Spinal cord (tissue), 10 donors: ENCODE measurements around the gene LRP5. TPM values are rescaled to one million over a fixed set of nuclear protein-coding genes. Genes with fewer than 3 reads are reported as not detected.

Source experiments
- DNase-seq, 6 donors: peaks; one replicate each; pipeline versions ENCODE4 v3.0.0 to v3.0.0-alpha.2; 2013 to 2015; ENCODE audit warnings: low spot score in 6 of 6, low read depth in 4 of 6
- H3K27ac ChIP-seq: one replicate; pipeline ENCODE4 v1.5.1; 2013; ENCODE audit warnings: low read depth, low read length, control low read depth
- H3K27me3 ChIP-seq: one replicate; pipeline ENCODE4 v1.6.1; 2013; ENCODE audit warnings: low read length; ENCODE audit not compliant: control insufficient read depth, insufficient read depth
- H3K36me3 ChIP-seq: one replicate; pipeline ENCODE4 v1.6.1; 2013; ENCODE audit warnings: low read length; ENCODE audit not compliant: control insufficient read depth, insufficient read depth
- H3K4me1 ChIP-seq: one replicate; pipeline ENCODE4 v1.6.1; 2013; ENCODE audit warnings: low read length; ENCODE audit not compliant: control insufficient read depth, insufficient read depth
- H3K4me3 ChIP-seq: one replicate; pipeline ENCODE4 v1.5.1; 2013; ENCODE audit warnings: low read depth, low read length, control low read depth
- H3K9me3 ChIP-seq: one replicate; pipeline ENCODE4 v1.6.1; 2013; ENCODE audit warnings: low read length; ENCODE audit not compliant: control insufficient read depth, insufficient read depth
- WGBS: methylation state at CpG from one replicate; pipeline ENCODE4 v1.1.5; 2013; ENCODE audit warnings: missing lambda C conversion rate; ENCODE audit not compliant: insufficient coverage; 5-methylcytosine and 5-hydroxymethylcytosine counted together
- polyA plus RNA-seq, 2 donors: library from polyadenylated mRNA; unstranded; fragments of 120-200 nt; gene quantifications; one replicate each; pipeline ENCODE4 v1.2.1, GENCODE V29; 2013; ENCODE audit not compliant: insufficient read length in 2 of 2
- total RNA-seq, 2 donors: library from RNA; depleted of rRNA in 1 of 2; stranded (reverse); fragments of 120-200 nt in 1 of 2; fragments of >200 nt in 1 of 2; gene quantifications; one replicate each; pipeline versions ENCODE4 v1.2.3 to v1.2.4, GENCODE V29; 2013 to 2014
- donor health status: healthy.

The LRP5 gene
- total and polyA plus RNA-seq, 4 donors: 12.8 to 32.4 (median 25.7) TPM

DNA sequence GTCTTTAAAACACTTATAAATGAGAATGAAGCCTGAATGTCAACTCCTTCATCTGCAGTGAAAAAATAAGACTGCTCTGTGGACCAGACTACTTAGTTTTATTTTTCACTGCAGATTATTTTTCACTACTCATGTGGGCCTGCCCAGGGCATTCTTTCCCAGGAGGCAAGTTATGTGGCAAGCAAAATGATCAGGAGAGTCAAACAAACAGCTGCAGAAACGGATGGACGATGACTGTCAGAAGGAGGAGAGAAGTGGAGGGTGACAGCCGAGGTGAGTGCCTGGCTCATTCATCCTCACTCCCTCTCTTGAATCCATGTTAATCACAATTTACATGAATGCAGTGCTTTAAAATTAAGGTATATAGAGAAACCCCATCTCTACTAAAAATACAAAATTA, 5.8 kb upstream of the LRP5 start:
- Histone ChIP-seq H3K27ac (no peak overlapping the region), H3K4me3 (no peak overlapping the region), H3K9me3 (no peaks in the 10 kb centered on the region), H3K4me1 (peaks cover 7% of the 10 kb centered on the region), H3K27me3 (no peaks in the 10 kb centered on the region), H3K36me3 (no peaks in the 10 kb centered on the region)
- no CpG with 5 or more reads among the region's 3 CpGs for WGBS
- no peak for DNase-seq

DNA sequence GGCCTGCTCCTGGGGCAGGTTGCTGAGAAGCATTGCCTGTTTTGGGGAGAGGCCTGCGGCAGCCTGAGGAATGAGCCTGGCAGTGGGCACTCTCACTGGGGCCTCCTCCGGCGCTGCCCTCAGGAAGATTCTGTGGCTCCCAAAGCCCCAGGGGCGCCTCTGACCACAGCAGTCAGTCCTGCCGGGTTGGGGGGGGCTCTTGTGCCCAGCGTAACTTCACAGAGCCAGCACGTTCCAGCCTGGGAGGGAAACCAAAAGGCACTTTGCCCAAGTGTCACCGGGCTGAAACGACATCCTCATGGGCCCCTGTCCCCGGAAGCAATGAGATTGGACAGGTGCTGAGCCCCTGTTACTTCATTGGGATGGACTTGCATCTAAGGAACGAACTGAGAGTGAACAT, 4.3 kb upstream of the LRP5 start:
- H3K9me3 ChIP-seq: no peaks in the 10 kb centered on the region
- no peaks in the 10 kb centered on the region for H3K36me3 ChIP-seq
- no peaks in the 10 kb centered on the region for H3K27me3 ChIP-seq
- DNase-seq: no peak
- H3K4me1 ChIP-seq: peaks cover 13% of the 10 kb centered on the region
- WGBS: 79% methylated on average over 11 of the region's 11 CpGs
- H3K27ac ChIP-seq: no peak overlapping the region
- no peak overlapping the region for H3K4me3 ChIP-seq

DNA sequence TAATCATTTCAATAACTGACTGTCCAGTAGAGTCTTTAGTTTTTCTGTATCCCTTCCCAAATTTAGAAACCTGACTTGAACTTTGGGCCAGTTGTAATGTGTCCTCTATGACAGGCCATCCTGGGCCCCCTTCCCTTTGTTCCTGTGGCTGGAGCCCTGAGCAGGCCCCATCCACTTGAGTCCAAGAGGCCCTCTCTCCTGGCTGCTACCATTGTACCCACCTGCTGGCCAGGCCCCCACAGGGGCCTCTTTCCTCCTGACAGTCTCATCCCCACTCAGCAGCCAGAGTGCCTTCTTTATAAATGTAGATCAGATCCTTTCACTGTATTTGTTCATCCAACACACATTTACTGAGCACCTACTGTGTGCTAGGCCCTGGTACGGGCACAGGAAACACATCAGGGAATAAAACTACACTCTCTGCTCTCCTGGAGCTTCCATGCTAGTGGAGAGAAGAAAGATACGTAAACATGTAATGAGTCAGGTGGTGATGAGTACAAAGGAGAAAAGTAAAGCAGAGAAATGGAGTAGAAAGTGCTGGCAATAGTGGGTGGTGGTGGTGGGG, 2.7 kb upstream of the LRP5 start:
- no CpG with 5 or more reads among the region's 2 CpGs for WGBS
- Histone ChIP-seq H3K27me3 (no peaks in the 10 kb centered on the region), H3K4me3 (no peak overlapping the region), H3K4me1 (peaks cover 28% of the 10 kb centered on the region), H3K36me3 (no peaks in the 10 kb centered on the region), H3K9me3 (no peaks in the 10 kb centered on the region), H3K27ac (no peak overlapping the region)
- no peak for DNase-seq

DNA sequence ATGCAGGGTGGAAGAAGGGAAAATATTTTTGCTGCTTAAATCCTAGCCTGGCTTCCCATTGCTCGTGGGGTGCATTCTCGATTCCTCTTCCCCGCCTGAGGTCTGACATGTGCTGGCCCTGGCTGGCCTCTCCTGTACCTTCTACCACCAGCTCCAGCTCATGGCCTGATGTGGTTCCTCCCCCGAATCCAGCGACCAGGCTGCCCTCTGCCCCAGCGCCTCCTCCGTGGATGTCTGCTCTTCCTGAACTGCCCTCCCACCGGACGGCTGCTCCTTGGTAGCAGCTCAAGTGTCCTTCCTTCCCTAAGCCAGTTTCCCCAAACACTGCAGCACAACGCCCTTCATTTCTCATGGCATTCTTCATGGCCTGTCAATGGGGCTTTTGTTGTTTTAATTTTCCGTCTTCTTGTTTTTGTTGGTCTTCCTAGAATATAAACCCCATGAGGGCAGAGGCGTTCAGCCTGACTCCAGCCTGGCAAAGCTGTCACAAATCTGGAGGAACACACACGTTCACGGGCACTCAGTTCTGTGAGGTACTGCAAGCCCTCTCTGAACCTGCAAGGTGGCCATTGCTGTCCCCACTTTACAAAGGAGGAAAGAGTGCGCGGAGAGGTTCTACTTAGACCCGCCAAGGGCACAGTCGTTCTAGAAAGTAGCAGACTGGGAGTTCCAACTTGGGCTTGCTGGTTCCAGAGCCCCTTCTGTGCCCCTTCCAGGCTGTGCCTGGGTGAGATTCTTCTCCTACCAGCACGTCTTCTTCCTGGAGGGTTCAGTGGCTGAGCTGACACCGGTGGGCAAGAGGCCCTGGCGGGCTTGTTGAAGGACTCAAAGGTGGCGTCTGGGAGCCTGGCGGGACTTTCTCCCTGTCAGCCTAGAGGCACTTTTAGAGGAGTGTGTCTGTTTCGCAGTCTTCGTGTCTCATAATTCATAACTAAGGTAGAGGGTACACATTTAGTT, 953 bp upstream of the LRP5 start:
- Histone ChIP-seq H3K27me3 (no peaks in the 10 kb centered on the region), H3K9me3 (no peaks in the 10 kb centered on the region), H3K27ac (no peak overlapping the region), H3K4me3 (no peak overlapping the region), H3K4me1 (peaks cover 39% of the 10 kb centered on the region), H3K36me3 (no peaks in the 10 kb centered on the region)
- WGBS: 78% methylated on average over 16 of the region's 25 CpGs
- DNase-seq: peak in 1 of 6 donors; percentile 10

DNA sequence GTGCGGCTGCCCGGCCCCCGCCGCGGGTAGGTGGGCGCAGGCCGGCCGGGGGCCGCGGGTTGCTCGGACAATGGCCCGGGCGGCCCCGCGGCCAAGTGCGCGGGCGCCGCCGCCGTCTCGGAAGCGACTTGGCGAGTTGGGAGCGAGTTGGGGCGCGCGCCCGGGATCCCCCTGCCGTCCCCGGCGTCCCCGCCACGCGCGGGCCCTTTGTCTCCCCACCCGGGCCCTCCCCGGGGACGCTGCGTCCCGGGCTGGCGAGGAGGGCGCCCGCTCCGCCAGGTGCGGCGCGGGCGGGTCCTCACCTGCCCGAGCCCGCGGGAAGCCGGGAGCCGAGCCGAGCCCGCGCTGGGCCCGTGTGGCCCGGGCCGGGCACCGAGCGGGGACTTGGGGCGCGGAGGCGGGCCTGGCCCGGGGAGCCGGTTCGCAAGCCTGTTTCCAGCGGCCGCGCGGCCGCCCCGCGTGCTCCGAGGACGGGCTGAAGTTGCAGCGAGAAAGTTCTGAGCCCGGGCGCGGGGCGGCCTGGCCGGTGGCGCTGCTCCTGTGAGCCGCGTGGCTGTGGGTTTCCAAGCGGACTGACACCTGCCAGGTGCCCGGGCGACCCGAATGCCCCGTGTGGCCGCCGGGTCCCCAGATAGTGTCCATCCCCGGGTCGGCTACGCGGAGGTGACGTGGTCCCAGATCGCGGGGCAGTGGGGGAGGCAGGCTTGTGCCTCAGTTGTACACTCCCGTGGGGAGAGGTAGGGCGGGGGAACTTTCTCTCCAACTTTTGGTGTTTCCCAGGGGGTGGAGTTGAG, 586 bp downstream of the LRP5 start:
- H3K9me3 ChIP-seq: no peaks in the 10 kb centered on the region
- peak overlapping the region; percentile 61 for H3K27ac ChIP-seq
- WGBS: under 1% methylated on average over 102 of the region's 102 CpGs
- no peaks in the 10 kb centered on the region for H3K27me3 ChIP-seq
- no peaks in the 10 kb centered on the region for H3K36me3 ChIP-seq
- H3K4me1 ChIP-seq: peaks cover 50% of the 10 kb centered on the region
- peak overlapping the region; percentile 38 for H3K4me3 ChIP-seq
- peak in 1 of 6 donors; percentile 34 for DNase-seq

DNA sequence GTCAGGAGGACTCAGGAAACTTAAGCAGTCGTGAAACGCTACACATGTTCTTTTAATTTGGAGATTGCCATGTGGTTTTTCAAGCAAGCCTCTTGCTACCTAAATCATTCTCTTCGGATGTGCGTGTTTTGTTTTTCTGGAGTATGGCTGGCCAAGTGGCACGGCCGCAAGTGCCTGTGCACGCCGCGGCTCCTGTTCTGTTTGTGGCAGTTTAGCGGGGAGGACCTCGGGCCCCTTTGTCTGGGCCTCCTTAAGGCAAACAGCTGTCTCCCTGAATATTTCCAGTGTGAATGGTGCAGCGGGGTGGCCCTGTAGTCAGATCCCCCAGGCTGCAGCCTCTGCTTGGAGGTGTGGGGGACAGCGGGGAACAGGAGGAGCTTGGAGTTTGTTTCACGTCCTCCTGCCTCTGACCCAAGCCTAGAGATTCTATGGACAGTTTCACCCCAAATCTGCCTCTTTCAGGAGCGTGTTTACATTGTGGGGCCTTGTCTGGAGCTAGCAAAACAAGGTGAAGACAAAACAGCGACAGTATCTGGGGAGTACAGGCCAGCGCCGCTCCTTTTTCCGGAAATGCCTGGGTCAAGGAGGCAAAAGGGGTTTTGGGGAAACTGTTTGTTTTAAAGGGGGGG, 1.3 kb downstream of the LRP5 start:
- Histone ChIP-seq H3K27me3 (no peaks in the 10 kb centered on the region), H3K4me3 (peak overlapping the region; percentile 38), H3K27ac (peak overlapping the region; percentile 61), H3K4me1 (peaks cover 48% of the 10 kb centered on the region), H3K9me3 (no peaks in the 10 kb centered on the region), H3K36me3 (no peaks in the 10 kb centered on the region)
- DNase-seq: peak in 2 of 6 donors; percentile 40 to 51
- 5% methylated on average over 13 of the region's 19 CpGs for WGBS

- Histone ChIP-seq H3K4me1 (peaks cover 48% of the 10 kb centered on the region), H3K4me3 (peak overlapping the region; percentile 38), H3K9me3 (no peaks in the 10 kb centered on the region), H3K27me3 (no peaks in the 10 kb centered on the region), H3K27ac (peak overlapping the region; percentile 61), H3K36me3 (peaks cover 3% of the 10 kb centered on the region)
- 14% methylated on average over 23 of the region's 27 CpGs for WGBS
- peak in 2 of 6 donors; percentile 46 to 57 for DNase-seq
Observed at GRCh38 chr11:68314203-68315170, 2.1 kb downstream of the LRP5 start.

DNA sequence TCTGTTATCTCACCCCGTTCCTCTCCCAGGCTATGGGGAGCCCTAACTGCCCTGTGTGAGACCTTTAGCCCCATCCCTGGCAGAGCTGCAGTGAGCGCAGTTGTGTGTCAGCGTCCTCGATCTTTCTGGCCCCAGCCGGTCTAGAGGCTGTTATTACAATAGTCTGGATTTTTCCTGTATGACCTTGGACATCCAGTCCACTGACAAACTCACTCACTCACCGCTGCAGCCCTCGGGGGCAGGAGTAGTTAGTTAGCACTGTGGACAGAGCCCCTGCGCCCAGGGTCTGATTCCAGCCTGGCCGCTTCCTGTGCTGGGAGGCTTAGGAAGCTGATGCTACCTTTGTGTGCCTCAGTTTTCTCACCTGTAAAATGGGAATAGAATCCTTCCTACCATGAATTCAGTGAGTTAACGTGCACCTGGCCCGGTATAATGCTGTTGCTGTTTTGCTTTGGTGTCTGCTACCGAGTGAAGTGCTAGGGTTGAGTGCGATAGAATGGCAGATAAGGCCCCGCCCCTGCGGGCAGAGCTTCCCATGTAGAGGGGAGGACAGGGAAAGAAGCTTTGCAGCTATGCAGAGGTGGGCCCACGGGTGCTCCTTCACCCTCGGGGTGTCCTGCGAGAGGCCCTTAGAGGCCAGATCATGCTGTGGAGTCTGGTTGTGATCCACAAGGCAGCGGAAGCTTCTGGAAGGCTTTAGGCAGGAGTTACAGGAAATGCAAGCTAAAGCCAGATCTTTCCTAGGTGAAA, 3.0 kb downstream of the LRP5 start:
- Histone ChIP-seq H3K4me3 (no peak overlapping the region), H3K27ac (peak overlapping the region; percentile 61), H3K9me3 (no peaks in the 10 kb centered on the region), H3K27me3 (no peaks in the 10 kb centered on the region), H3K36me3 (peaks cover 3% of the 10 kb centered on the region), H3K4me1 (peaks cover 48% of the 10 kb centered on the region)
- DNase-seq: no peak
- 68% methylated on average over 12 of the region's 19 CpGs for WGBS
